Measurements from ENCODE around the gene ITGB4.
A peak's percentile ranks its signal among the peaks of the same experiment; 100 is the strongest.

ITGB4 gene

GRCh38 chr17:75731716-75732498 is 10.6 kb downstream of the ITGB4 start:
- DNase-seq (ENCODE audit: low spot score): no peak

- no peak for DNase-seq (ENCODE audit: low spot score)
Observed at GRCh38 chr17:75733471-75733870, 12.2 kb downstream of the ITGB4 start.

GRCh38 chr17:75734674-75735294 is 13.5 kb downstream of the ITGB4 start:
- no peak for DNase-seq (ENCODE audit: low spot score)

GRCh38 chr17:75736173-75736835 is 15.0 kb downstream of the ITGB4 start:
- no peak for DNase-seq (ENCODE audit: low spot score)

- no peak for DNase-seq (ENCODE audit: low spot score)
Observed at GRCh38 chr17:75737133-75737962, 16.1 kb downstream of the ITGB4 start.

- DNase-seq (ENCODE audit: low spot score): peak; percentile 56
Observed at GRCh38 chr17:75738218-75738802, 17.1 kb downstream of the ITGB4 start.

GRCh38 chr17:75739174-75739573 is 17.9 kb downstream of the ITGB4 start:
- no peak for DNase-seq (ENCODE audit: low spot score)

GRCh38 chr17:75739801-75740200 is 18.5 kb downstream of the ITGB4 start:
- DNase-seq (ENCODE audit: low spot score): no peak

- no peak for DNase-seq (ENCODE audit: low spot score)
Observed at GRCh38 chr17:75740215-75740614, 19.0 kb downstream of the ITGB4 start.

- DNase-seq (ENCODE audit: low spot score): no peak
Observed at GRCh38 chr17:75740631-75741077, 19.4 kb downstream of the ITGB4 start.

GRCh38 chr17:75742337-75742736 is 21.1 kb downstream of the ITGB4 start:
- DNase-seq (ENCODE audit: low spot score): no peak

GRCh38 chr17:75743625-75744206 is 22.5 kb downstream of the ITGB4 start:
- DNase-seq (ENCODE audit: low spot score): no peak

GRCh38 chr17:75748706-75749105 is 27.4 kb downstream of the ITGB4 start:
- no peak for DNase-seq (ENCODE audit: low spot score)

- DNase-seq (ENCODE audit: low spot score): peak; percentile 87
Observed at GRCh38 chr17:75749545-75750389, 28.5 kb downstream of the ITGB4 start.

GRCh38 chr17:75750661-75751423 is 29.6 kb downstream of the ITGB4 start:
- no peak for DNase-seq (ENCODE audit: low spot score)

GRCh38 chr17:75751676-75752404 is 30.6 kb downstream of the ITGB4 start:
- DNase-seq (ENCODE audit: low spot score): no peak

- no peak for DNase-seq (ENCODE audit: low spot score)
Observed at GRCh38 chr17:75752405-75752709, 31.1 kb downstream of the ITGB4 start.

- no peak for DNase-seq (ENCODE audit: low spot score)
Observed at GRCh38 chr17:75752802-75753513, 31.7 kb downstream of the ITGB4 start.
